Raji (cell line): ENCODE data around the gene LIMK1.

ENCODE experiments used
- POLR2A ChIP-seq: IDR thresholded peaks from 2 replicates; pipeline ENCODE4 v1.6.1; 2011; ENCODE audit warnings: low read depth, low read length, control low read depth; ENCODE audit not compliant: insufficient read depth

The LIMK1 gene

GRCh38 chr7:74063646-74064045 lies 20.0 kb upstream of the LIMK1 start:
- no peak for TF ChIP-seq POLR2A

GRCh38 chr7:74064696-74065095 lies 18.9 kb upstream of the LIMK1 start:
- TF ChIP-seq POLR2A: no peak

- TF ChIP-seq POLR2A: no peak
Observed at GRCh38 chr7:74066626-74067025, 17.0 kb upstream of the LIMK1 start.

DNA sequence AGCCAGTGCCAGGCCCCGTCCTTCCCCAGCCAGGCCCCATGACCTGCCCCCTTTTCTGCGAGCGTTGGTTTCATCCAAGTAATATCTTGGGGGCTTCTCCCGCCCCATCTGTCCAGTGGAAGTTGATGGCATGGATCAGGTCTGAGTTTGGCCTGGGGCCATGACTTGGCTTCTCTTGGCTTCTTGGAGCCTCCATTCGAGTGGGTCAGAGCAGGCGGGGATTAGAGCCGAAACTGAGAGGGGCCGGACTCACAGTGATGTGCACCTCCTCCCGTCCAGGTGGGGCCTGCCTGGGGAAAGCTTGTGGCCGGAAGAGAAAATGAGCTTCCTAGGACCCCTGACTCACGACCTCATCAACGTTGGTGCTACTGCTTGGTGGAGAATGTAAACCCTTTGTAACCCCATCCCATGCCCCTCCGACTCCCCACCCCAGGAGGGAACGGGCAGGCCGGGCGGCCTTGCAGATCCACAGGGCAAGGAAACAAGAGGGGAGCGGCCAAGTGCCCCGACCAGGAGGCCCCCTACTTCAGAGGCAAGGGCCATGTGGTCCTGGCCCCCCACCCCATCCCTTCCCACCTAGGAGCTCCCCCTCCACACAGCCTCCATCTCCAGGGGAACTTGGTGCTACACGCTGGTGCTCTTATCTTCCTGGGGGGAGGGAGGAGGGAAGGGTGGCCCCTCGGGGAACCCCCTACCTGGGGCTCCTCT lies 15.1 kb upstream of the LIMK1 start:
- TF ChIP-seq POLR2A: no peak

- no peak for TF ChIP-seq POLR2A
Observed at GRCh38 chr7:74069086-74069541, 14.5 kb upstream of the LIMK1 start.

DNA sequence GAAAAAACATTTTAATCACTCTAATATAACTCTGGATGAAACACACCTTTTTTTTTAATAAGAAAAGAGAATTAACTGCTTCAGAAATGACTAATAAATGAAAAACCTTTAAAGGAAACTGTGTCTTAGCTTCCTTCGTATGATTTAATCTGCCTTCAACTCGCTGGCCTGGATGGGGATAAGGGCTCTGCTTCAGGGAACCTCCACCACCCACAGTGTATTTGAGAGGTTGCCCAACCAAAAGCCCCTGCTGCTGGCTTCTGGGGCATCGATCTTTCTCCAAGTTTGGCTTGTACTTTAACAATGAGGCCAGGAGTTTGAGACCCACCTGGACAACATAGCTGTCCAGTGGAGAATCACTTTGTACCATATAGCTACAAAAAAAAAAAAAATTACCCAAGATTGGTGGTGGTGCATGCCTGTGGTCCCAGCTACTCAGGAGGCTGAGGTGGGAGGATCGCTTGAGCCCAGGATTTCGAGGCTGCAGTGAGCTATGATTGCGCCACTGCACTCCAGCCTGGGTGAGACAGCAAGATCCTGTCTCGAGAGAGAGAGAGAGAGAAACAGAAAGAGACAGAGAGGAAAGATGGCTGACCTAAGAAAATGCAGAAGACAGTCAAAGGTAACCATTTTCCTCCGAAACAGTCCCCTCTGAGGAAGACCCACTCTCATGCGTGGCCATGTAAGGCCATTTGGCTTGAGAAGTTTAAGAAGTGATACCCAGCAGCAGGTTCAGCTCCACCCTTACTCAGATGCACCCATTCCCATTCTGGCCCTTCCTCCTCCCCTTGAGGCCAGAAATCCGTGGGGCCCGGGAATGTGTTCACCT lies 13.6 kb upstream of the LIMK1 start:
- TF ChIP-seq POLR2A: no peak

GRCh38 chr7:74070619-74070921 lies 13.0 kb upstream of the LIMK1 start:
- no peak for TF ChIP-seq POLR2A

- TF ChIP-seq POLR2A: no peak
Observed at GRCh38 chr7:74071121-74071520, 12.5 kb upstream of the LIMK1 start.

DNA sequence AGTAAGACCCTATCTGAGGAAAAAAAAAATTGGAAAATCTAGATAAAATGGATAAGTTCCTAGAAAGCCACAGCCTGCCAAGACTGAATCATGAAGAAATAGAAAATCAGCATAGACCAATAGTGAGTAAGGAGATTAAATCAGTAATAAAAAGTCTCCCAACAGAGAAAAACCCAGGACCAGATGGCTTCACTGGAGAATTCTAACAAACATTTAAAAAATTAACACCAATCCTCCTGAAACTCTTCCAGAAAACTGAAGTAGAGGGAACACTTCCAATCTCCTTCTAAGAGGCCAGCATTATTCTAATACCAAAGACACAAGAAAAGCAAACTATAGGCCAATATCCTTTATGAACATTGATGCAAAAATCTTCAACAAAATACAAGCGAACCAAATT lies 8.8 kb upstream of the LIMK1 start:
- no peak for TF ChIP-seq POLR2A

DNA sequence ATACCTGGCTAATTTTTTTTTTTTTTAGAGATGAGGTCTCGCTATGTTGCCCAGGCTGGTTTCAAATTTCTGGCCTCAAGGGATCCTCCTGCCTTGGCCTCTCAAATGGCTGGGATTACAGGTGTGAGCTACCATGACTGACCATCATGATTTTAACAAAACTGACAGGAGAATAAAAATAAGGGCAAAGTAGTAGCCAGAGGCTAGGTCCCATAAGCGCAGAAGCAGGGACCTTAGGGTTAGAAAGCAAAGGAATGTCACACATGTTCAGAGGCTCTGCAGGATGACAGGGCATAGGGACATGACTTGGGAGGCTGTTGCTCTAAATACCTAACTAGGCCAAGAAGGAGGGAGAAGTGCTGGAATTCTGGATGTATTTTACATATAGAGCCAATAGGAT lies 5.1 kb upstream of the LIMK1 start:
- no peak for TF ChIP-seq POLR2A

GRCh38 chr7:74082770-74083116 lies 861 bp upstream of the LIMK1 start:
- no peak for TF ChIP-seq POLR2A

GRCh38 chr7:74083928-74084721 lies 521 bp downstream of the LIMK1 start:
- no peak for TF ChIP-seq POLR2A

DNA sequence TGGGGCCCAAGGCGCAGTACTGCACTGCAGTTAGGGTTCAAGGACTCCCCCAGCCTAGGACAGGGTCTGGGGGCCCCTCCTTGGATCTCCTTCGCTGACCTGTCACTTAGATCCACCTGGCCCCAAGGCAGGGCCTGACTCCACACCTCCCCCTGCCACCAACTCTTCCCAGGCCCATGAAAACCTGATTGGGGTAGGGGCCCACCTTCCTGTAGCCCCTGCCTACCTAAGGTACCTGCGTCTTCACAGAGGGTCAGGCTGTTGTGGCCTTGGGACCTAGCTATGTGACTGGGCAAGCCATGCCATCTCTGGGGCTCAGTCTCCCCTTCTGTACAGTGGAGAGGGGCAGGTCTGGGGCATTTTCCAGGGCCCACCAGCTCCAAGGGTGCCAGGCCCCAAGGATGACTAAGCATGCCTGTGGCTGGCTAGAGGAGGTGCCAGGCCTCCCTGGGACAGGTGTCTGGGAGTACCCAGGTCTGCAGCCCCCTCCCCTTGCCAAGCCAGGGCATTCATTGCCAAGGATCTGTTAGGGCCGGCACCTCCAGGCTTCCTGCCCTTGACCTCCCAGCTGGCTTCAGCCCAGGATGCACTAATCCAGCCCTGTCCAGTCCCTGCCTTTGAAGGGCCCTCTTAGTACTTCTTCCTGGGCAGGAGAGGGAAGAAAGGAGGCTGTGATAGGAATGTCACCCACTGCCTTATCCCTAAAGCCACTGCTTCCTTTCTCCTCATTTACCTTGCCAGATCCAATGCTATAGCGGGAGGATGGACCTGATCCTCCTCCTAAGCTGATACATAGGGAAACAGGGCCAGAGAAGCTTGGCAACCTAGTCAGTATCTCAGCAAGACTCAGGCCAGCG lies 1.3 kb downstream of the LIMK1 start:
- no peak for TF ChIP-seq POLR2A

DNA sequence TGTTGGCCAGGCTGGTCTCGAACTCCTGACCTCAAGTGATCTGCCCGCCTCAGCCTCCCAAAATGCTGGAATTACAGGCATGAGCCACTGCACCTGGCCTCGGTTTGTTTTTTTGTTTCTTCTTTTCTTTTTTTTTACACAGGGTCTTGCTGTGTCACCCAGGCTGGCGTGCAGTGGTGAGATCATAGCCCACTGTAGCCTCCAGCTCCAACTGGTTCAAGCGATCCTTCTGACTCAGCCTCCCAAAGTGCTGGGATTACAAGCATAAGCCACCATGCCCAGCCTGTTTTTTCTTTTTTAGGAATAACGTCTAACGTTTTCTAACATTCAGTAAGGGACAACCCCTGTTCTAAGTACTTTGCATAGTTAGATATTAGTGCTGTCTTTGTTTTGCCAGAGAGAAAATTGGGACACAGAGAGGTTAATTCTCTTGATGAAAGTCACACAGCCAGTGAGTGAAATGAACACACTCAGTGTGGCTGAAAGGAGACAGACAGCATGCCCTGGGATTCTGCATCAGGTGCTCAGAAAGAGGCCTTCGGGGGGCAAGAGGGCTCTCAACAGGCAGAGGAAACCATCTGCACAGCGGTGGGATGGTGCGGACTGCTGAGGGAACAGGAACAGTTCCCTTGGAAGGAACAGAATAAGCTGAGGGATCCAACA lies 4.3 kb downstream of the LIMK1 start:
- TF ChIP-seq POLR2A: no peak
